G401 (cell line): ENCODE measurements around the gene SNX30. TPM values are rescaled to one million over a fixed set of nuclear protein-coding genes. Genes with fewer than 3 reads are reported as not detected.

Source experiments
- DNase-seq: peaks from one replicate; pipeline ENCODE4 v3.0.0-alpha.2; 2015; ENCODE audit warnings: low spot score
- in situ Hi-C: cut with HindIII; loops from 2 replicates; pipeline ENCODE4 v1.10.0; 2016; ENCODE audit warnings: low sequenced_read_pairs, mixed read lengths
- total RNA-seq: library from RNA; depleted of rRNA; stranded (reverse); fragments of >200 nt; shearing (Covaris generic); gene quantifications from 2 replicates; pipeline ENCODE4 v1.2.3, GENCODE V29; 2014

The SNX30 gene
- total RNA-seq, 1 experiment from 2014 or later: 11.9 TPM

GRCh38 chr9:112751056-112751795 is 666 bp downstream of the SNX30 start:
- DNase-seq: peak; percentile 74
- in situ Hi-C loops: no loop called here

DNA sequence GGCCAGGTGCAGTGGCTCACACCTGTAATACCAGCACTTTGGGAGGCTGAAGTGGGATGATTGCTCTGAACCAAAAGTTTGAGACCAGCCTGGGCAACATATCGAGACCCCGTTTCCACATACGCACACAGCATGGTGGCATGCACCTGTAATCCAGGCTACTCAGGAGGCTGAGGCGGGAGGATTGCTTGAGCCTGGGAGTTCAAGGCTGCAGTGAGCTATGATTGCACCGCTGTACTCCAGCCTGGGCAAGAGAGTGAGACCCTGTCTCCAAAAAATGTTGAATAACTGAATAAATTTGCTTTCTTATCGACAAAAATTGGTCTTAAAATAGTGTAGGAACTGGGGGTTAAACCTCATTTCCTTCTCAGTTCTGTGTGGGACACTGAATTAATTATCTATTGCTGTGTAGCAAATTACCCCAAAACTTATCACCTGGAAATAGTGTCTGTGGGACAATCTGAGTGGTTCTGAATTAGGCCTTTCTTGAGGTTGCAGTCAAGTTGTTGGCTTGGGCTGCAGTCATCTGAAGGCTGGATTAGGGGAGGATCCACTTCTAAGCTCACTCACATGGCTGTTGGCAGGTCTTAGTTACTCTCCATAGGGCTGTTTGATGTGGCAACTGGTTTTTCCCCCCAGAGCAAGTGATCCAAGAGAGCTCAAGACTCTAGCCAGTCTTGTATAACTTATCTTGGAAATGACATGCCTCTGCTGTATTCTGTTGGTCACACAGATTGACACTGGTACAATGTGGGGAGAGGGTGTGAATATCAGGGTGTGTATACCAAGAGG is 2.0 kb downstream of the SNX30 start:
- no peak for DNase-seq
- in situ Hi-C loops: no loop called here

DNA sequence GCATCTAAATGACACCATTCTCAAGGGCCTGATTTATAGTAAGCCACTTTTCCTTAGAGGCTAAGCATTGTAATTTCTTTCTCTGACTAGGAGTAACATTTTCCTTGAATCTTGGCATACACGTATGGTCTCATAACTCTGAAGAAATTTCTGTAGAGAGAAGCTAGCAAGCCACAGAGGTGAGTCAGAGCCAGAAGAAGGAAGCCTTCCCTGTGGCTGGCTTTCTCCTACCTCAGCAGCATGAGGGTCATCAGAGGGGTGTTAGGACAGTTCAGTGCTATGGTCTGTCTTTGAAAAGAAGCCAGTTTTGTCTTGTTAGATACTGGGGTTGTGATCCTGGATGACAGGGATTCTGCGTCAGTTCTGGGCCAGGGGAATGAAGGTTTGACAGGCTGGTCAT is 3.2 kb downstream of the SNX30 start:
- no peak for DNase-seq
- in situ Hi-C loops: no loop called here

DNA sequence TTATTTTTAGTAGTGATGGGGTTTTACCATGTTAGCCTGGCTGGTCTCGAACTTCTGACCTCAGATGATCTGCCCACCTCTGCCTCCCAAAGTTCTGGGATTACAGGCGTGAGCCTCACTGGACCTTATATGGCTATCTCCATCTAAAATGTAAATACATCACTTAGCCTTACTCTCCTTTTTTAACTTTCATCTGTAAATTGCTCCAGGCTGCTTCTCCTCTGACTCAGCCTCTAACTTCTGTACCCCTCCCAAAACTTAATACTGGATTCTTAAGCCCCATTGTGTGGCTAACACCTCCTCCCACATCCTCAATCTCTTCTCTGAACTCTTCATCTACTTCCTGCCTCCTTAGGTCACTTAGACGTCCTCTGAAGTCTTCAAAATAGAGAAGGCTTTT is 4.0 kb downstream of the SNX30 start:
- in situ Hi-C loops: no loop called here
- DNase-seq: no peak

GRCh38 chr9:112755016-112755427 is 4.5 kb downstream of the SNX30 start:
- in situ Hi-C loops: no loop called here
- DNase-seq: peak; percentile 27

DNA sequence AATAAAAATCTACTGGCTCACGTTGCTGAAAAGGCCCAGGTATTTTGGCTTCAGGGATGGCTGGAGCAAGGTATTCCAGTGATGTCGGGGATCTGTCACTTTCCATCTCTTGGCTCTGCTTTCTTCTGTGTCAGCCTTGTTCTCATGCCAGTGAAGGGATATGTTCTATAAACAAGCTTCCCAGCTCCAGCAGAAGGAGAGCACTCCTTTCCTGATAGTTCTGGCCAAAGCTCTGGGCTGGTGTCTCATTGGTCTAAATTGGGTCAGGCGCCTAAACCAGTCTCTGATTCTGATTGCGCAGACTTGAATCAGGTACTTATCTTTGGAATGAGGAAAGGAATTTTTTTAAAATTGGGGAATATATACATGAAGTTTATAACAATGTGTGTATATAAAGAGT is 5.1 kb downstream of the SNX30 start:
- in situ Hi-C loops: no loop called here

DNA sequence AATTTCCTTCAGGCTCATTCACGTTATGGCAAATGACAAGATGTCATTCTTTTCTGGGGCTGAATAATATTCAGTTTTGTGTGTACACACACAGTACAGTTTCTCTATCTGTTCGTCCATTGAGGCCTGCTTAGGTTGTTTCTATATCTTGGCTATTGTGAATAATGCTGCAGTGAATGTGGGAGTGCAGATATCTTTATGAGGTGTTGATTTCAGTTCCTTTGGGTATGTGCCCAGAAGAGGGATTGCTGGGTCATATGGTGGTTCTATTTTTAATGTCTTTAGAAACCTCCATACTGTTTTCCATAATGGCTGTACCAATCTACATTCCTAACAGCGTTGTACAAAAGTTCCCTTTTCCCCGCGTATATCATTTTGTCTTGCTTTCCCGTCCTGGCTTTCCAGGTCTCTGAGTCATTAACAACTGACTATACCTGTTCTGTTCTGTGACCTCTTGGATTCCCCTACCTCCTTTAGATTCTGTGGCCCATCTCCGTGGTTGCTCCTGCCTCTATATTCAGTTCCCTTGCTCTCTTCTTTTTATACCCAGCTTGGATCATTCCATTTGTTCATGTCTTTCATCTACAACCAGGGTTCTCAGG is 6.8 kb downstream of the SNX30 start:
- in situ Hi-C loops: no loop called here
- DNase-seq: peak; percentile 51

More for the DNA sequence above, 5.1 kb downstream of the SNX30 start:
- DNase-seq: peak; percentile 97

DNA sequence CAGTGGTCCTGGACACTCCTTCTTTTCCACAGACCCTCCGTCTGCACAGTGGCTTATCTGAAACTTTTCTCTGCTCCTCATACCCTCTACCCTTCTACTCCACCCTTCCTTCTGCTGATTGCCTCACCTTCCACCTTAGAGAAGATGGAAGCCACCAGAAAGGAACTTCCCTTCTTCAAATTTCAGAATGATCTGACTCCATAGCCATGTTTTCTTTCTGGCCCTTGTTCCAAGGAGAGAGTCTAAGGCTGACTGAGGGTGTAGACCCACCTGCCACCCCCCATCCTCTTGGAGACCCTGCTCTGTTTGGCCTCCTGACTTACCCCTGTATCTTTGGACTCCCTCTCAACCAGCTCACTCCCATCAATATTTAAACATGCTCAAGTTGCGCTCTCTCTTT is 7.4 kb downstream of the SNX30 start:
- in situ Hi-C loops: no loop called here
- no peak for DNase-seq

GRCh38 chr9:112760821-112761220 is 10.3 kb downstream of the SNX30 start:
- in situ Hi-C loops: no loop called here
- no peak for DNase-seq

DNA sequence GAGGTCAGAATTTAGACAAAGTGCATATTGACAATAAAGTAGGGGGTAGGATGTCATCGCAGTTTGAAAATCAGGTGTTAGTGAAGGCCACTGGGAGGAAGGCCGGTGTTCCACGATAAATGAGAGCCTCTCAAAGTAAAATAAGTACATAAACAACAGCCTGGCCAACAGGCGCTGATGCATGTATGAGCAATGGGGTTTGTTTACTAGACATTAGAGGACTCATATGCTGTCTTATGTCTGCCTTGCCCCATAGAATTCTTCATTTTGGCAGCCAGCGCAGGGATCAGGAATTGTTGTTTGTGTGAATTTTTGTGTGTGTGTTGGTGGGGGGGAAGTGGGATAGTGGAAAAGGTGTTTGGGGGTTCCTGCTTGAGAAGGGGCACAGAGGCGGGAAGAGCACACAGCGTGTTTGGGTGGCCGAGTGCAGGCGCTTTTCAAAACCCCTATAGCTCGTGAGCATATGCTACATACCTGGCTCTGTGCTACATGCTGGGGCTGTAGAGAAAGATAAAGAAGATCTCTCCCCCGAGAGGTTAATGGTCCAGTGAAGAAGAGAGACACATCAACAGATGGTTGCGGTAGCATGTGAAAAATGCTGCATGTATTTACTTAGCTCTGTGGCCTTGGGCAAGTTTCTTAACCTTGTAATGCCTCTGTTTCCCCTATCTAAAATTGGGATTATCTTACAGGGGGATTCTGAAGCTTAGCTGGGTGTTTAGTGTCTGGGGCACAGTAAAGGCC is 11.5 kb downstream of the SNX30 start:
- DNase-seq: peak; percentile 41
- in situ Hi-C loops: no loop called here

- no peak for DNase-seq
- in situ Hi-C loops: no loop called here
Observed at GRCh38 chr9:112762726-112763518, 12.4 kb downstream of the SNX30 start.

GRCh38 chr9:112764344-112764743 is 13.8 kb downstream of the SNX30 start:
- no peak for DNase-seq
- in situ Hi-C loops: no loop called here

GRCh38 chr9:112764837-112765236 is 14.3 kb downstream of the SNX30 start:
- in situ Hi-C loops: no loop called here
- DNase-seq: no peak

DNA sequence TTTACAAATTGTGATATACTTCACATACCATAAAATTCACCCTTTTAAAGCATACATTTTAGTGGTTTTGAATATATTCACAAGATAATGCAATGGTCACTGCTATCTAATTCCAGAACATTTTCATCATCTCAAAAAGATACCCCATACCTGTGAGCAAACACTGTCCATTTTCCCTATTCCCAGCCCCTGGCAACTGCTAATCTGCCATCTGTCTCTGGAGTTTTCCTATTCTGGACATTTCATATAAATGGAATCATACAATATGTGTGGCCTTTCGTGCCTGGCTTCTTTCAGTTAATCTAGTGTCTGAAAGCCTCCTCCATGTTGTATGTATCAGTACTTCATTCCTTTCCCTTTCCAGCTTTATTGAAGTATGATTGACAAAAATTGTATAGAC is 14.7 kb downstream of the SNX30 start:
- peak; percentile 79 for DNase-seq
- in situ Hi-C loops: no loop called here

- in situ Hi-C loops: no loop called here
- no peak for DNase-seq
Observed at GRCh38 chr9:112771359-112772214, 21.0 kb downstream of the SNX30 start.

DNA sequence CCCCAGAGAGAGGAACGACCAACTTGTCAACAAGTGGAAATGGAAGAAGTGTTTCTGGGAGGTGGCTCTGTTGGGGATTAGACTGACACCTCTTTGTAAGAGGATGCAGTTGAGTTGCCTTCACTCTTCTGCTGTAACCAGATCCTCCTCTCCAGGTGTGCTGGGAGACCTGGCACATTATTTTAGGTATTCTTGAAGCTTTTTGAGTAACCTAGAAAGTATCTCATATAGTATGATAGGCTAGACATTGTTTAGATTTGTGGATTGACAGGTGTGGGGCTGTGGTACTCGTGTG is 21.6 kb downstream of the SNX30 start:
- DNase-seq: no peak
- in situ Hi-C loops: no loop called here

GRCh38 chr9:112772551-112772950 is 22.0 kb downstream of the SNX30 start:
- DNase-seq: no peak
- in situ Hi-C loops: no loop called here
